HepG2 (cell line): ENCODE data around the gene FPGS. TPM values are rescaled to one million over a fixed set of nuclear protein-coding genes. Genes with fewer than 3 reads are reported as not detected.

Source experiments
- DMAP1 ChIP-seq: IDR thresholded peaks from 2 replicates; pipeline ENCODE4 v1.6.1; 2016
- EZH2 ChIP-seq: conservative IDR thresholded peaks from 2 replicates; pipeline ENCODE4 v1.6.1; 2012; ENCODE audit warnings: mild to moderate bottlenecking, low read depth, low read length, moderate library complexity
- FUBP1 ChIP-seq: sonication (generic); formaldehyde crosslinking; IDR thresholded peaks from 2 replicates; pipeline ENCODE4 v1.5.1; 2020; ENCODE audit warnings: missing genetic modification reagents, mild to moderate bottlenecking, borderline replicate concordance
- HDAC2 ChIP-seq: sonication (generic); formaldehyde crosslinking; IDR thresholded peaks from 2 replicates; pipeline ENCODE4 v1.4.0; 2020; ENCODE audit warnings: missing genetic modification reagents
- MTF2 ChIP-seq: sonication (generic); formaldehyde crosslinking; IDR thresholded peaks from 2 replicates; pipeline ENCODE4 v1.5.0; 2020; ENCODE audit warnings: missing genetic modification reagents, borderline replicate concordance
- NAIF1 ChIP-seq: sonication (generic); formaldehyde crosslinking; IDR thresholded peaks from 2 replicates; pipeline ENCODE4 v1.5.0; 2020; ENCODE audit warnings: mild to moderate bottlenecking, missing genetic modification reagents, borderline replicate concordance
- RAD21 ChIP-seq: fragments of 450-650 bp; formaldehyde crosslinking; IDR thresholded peaks from 2 replicates; pipeline ENCODE4 v1.5.0; 2020; ENCODE audit warnings: mild to moderate bottlenecking
- SALL1 ChIP-seq: sonication (generic); formaldehyde crosslinking; IDR thresholded peaks from 2 replicates; pipeline ENCODE4 v1.8.0; 2022; ENCODE audit warnings: mild to moderate bottlenecking, missing genetic modification reagents
- SIX4 ChIP-seq: sonication (generic); formaldehyde crosslinking; IDR thresholded peaks from 2 replicates; pipeline ENCODE4 v1.4.0; 2020; ENCODE audit warnings: missing genetic modification reagents
- SP5 ChIP-seq: IDR thresholded peaks from 2 replicates; pipeline ENCODE4 v1.6.1; 2016; ENCODE audit warnings: low read depth, borderline replicate concordance
- TFDP1 ChIP-seq: IDR thresholded peaks from 2 replicates; pipeline ENCODE4 v1.6.1; 2016; ENCODE audit warnings: missing compliant biosample characterization, missing genetic modification reagents, borderline replicate concordance
- TRIM22 ChIP-seq: fragments of 450-650 bp; IDR thresholded peaks from 2 replicates; pipeline ENCODE4 v1.6.1; 2017
- UBTF ChIP-seq: sonication (generic); formaldehyde crosslinking; IDR thresholded peaks from 2 replicates; pipeline ENCODE4 v1.4.0; 2020; ENCODE audit warnings: mild to moderate bottlenecking, missing genetic modification reagents
- ZNF430 ChIP-seq: sonication (generic); formaldehyde crosslinking; IDR thresholded peaks from 2 replicates; pipeline ENCODE4 v1.9.0; 2021; ENCODE audit warnings: mild to moderate bottlenecking, missing genetic modification reagents
- ZNF660 ChIP-seq: sonication (generic); formaldehyde crosslinking; IDR thresholded peaks from 2 replicates; pipeline ENCODE4 v1.5.1; 2020; ENCODE audit warnings: mild to moderate bottlenecking, low read depth, missing genetic modification reagents, borderline replicate concordance
- ZNF770 ChIP-seq: sonication (generic); formaldehyde crosslinking; IDR thresholded peaks from 2 replicates; pipeline ENCODE4 v1.5.0; 2020; ENCODE audit warnings: mild to moderate bottlenecking, missing genetic modification reagents
- ZNF83 ChIP-seq: sonication (generic); formaldehyde crosslinking; IDR thresholded peaks from 2 replicates; pipeline ENCODE4 v1.4.0; 2020; ENCODE audit warnings: missing genetic modification reagents, mild to moderate bottlenecking, borderline replicate concordance
- ZNF891 ChIP-seq: sonication (generic); formaldehyde crosslinking; IDR thresholded peaks from 2 replicates; pipeline ENCODE4 v1.5.0; 2020; ENCODE audit warnings: mild to moderate bottlenecking, missing genetic modification reagents
- ZSCAN31 ChIP-seq: sonication (generic); formaldehyde crosslinking; IDR thresholded peaks from 2 replicates; pipeline ENCODE4 v1.5.0; 2020; ENCODE audit warnings: low read depth, mild to moderate bottlenecking, missing genetic modification reagents
- polyA plus RNA-seq, 8 experiments: library from polyadenylated mRNA; depleted of rRNA in 3 of 8; stranded (reverse) in 7 of 8; unstranded in 1 of 8; fragments of >200 nt; fragmentation: Illumina TruSeq in 4 of 8; extraction: Trizol in 4 of 8; gene quantifications; 2 replicates each; pipeline versions ENCODE4 v1.2.1 to v1.2.3, GENCODE V29; 2011 to 2016; ENCODE audit warnings: low read depth in 4 of 8, missing spikeins in 1 of 8, mixed read lengths in 1 of 8; ENCODE audit not compliant: insufficient read depth in 1 of 8
- total RNA-seq, 5 experiments: library from RNA; depleted of rRNA; stranded (reverse); fragments of >200 nt; fragmentation: Illumina TruSeq; extraction: Trizol; gene quantifications; 2 replicates each; pipeline ENCODE4 v1.2.3, GENCODE V29; 2016; ENCODE audit warnings: low read depth in 1 of 5

Gene FPGS
- total and polyA plus RNA-seq, 2 of the 13 experiments (the other 11 are each of a cell fraction or from before 2014, with no cell fraction given), result 35.6 to 36.8 TPM

- TF ChIP-seq TFDP1 (CRISPR knock-in tag) (no peak), FUBP1 (no peak), UBTF (CRISPR knock-in tag) (no peak), SIX4 (no peak), SALL1 (CRISPR knock-in tag) (peak; percentile 52; the same call in 1 of the 2 replicates), ZNF430 (CRISPR knock-in tag) (0 out of 2 replicates have a peak, but pooled peaks have one; percentile 51), SP5 (CRISPR knock-in tag) (0 out of 2 replicates have a peak, but pooled peaks have one; percentile 26), EZH2 (no peak), ZNF83 (CRISPR knock-in tag) (no peak), HDAC2 (CRISPR knock-in tag) (no peak), ZNF660 (CRISPR knock-in tag) (no peak), DMAP1 (no peak), ZNF891 (CRISPR knock-in tag) (no peak), TRIM22 (no peak), ZSCAN31 (CRISPR knock-in tag) (no peak; the same call in 1 of the 2 replicates), MTF2 (no peak), RAD21 (CRISPR knock-in tag) (peak; percentile 79), ZNF770 (CRISPR knock-in tag) (peak; percentile 23; the same call in 1 of the 2 replicates), NAIF1 (no peak)
These were observed 17.4 kb upstream of the FPGS start (continued) for GRCh38 chr9:127785023-127785932.
